Stromal cell of bone marrow (primary cell): ENCODE measurements around the gene PCOLCE2.

ENCODE experiments used
- DNase-seq: peaks from one replicate; pipeline ENCODE4 v3.0.0-alpha.2; 2012; ENCODE audit warnings: low read depth

PCOLCE2 gene

GRCh38 chr3:142866841-142867631, 21.8 kb downstream of the PCOLCE2 start:
- DNase-seq: no peak

GRCh38 chr3:142863930-142864920, 24.7 kb downstream of the PCOLCE2 start:
- no peak for DNase-seq

- DNase-seq: peak; percentile 58
These were observed 25.7 kb downstream of the PCOLCE2 start for GRCh38 chr3:142863010-142863817.

GRCh38 chr3:142861926-142862325, 27.0 kb downstream of the PCOLCE2 start:
- DNase-seq: no peak

GRCh38 chr3:142858043-142858442, 30.8 kb downstream of the PCOLCE2 start:
- DNase-seq: no peak

- no peak for DNase-seq
These were observed 31.8 kb downstream of the PCOLCE2 start for GRCh38 chr3:142857056-142857455.

GRCh38 chr3:142853270-142854168, 35.4 kb downstream of the PCOLCE2 start:
- DNase-seq: no peak

GRCh38 chr3:142852009-142852408, 36.9 kb downstream of the PCOLCE2 start:
- no peak for DNase-seq

GRCh38 chr3:142850395-142851023, 38.4 kb downstream of the PCOLCE2 start:
- peak; percentile 94 for DNase-seq

- DNase-seq: no peak
These were observed 39.7 kb downstream of the PCOLCE2 start for GRCh38 chr3:142849148-142849547.

DNA sequence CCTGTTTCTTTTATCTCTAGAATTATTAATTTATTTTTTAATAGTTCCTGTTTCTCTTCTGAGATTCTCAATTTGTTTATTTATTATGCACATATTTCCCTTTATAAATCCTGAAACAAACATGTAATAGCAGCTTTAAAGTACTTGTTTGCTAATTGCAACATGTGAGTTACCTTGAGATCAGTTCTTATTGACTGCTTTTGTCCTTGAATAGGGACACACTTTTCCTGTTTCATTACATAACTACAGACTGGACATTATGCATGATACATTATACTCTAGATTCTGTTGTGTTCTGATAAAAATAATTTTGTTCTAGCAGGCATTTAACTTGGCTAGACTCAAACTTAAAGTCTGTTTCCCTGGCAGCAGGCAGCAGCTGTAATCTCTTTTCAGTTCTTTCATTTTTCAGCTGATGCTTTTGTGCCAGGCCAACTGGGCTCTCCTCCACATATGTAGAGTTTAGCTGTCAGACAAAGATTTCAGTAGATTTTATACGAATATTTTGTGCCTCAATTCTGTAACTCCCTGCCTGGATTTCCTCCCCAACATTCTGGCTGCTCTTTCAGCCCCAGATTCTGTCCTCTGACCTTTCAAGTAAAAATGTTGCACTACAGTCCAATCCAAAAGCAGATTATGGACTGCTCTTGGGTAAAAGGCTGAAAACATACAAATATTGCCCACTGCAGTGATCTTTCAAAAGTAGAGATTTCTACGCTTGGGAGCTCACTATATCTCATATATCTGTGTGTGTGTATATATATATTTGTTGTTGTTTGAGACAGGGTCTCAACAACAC, 41.9 kb downstream of the PCOLCE2 start:
- no peak for DNase-seq

DNA sequence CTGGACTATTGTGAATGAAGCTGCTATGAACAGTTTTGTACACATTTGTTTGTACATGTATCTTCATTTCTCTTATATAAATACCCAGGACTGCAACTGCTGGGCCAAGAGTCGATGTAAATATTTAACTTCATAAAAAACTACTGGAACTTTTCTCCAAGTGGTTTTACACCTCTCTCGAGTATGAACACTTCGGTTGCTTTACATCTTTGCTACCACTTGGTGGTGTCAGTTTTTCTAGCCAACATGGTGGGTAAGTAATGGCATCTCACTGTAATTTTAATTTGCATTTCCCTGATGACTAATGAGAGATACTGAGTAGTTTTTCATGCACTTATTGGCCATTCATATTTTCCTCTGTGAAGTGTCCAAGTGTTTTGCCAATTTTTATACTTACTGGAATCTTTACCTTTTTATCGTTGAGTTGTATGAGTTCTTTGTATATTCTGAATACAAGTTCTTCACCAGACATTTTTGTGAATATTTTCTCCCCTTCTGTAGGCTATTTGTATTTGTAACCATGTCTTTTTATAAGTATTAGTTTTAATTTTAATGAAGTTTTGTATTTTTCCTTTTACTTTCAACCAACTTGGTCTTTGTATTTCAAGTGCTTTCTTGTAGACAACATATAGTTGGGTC, 44.4 kb downstream of the PCOLCE2 start:
- DNase-seq: peak; percentile 48

DNA sequence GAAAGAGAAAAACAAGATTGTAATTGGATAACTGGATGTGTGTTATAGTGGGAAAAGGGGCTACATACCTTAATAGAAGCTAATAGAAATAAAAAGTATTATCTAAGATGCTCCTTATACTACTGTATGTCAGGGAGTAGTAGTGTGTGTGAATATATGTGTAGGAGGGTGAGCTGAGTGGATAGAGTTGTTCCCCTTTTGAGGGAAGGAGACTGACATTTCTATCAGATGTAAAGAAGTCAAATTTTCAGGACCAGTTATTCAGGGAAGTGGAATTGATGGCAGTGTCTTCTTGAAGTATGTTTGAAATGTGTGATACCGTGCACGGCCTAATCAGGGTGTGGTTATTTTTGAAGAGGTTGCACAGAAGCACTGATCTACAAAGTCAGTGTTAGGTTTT, 49.1 kb downstream of the PCOLCE2 start:
- DNase-seq: no peak

DNA sequence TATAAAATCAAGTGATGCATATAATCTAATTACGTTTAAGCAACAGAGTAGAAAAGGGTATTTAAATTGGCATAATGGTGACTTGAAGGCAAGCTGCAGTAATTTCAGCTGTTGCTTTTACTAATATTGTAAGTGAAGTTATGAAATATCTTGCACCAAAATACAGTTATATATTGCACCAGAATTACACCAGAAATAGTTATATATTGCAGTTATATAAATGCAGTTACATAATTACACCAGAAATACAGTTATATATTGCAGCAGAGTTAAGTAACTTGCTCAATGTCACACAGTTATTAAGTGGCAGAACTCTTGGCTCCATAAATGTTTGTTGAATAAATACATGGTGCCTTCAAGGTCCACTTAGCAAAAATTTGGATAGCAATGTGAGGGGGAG, 51.4 kb downstream of the PCOLCE2 start:
- DNase-seq: no peak

GRCh38 chr3:142828703-142829305, 60.1 kb downstream of the PCOLCE2 start:
- peak; percentile 61 for DNase-seq

- DNase-seq: no peak
These were observed 69.7 kb downstream of the PCOLCE2 start for GRCh38 chr3:142819179-142819578.

- no peak for DNase-seq
These were observed 70.2 kb downstream of the PCOLCE2 start for GRCh38 chr3:142818651-142819050.

DNA sequence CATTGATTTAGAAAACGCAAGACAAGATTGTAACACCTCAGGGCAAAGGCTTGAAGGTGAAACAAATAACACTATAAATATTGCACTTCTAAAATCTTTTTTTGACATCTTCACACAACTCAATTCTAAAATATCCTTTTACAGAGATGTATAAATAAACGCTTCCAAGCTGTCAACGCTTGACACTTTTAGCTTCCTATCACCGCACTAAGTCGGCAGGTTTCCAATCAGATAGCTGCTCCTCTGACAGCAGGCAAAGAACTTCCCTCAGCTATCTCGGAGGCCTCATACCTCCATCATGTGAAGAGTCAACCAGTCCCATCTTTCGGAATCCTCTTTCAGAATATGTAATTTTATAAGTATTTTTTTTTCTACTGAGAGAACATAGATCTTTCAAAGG, 71.0 kb downstream of the PCOLCE2 start:
- DNase-seq: no peak

- no peak for DNase-seq
These were observed 71.5 kb downstream of the PCOLCE2 start for GRCh38 chr3:142817356-142817755.
